GM12872 (cell line): ENCODE results near the gene DHRS13.

Experiments
- CTCF ChIP-seq: IDR thresholded peaks from 3 replicates; pipeline ENCODE4 v1.5.1; 2011; ENCODE audit warnings: low read depth, mild to moderate bottlenecking, low read length, moderate library complexity; ENCODE audit not compliant: insufficient read depth

The DHRS13 gene

GRCh38 chr17:28861393-28862203 lies 41.3 kb downstream of the DHRS13 start:
- TF ChIP-seq CTCF: no peak

- no peak for TF ChIP-seq CTCF
These were observed 42.5 kb downstream of the DHRS13 start for GRCh38 chr17:28860363-28860808.

GRCh38 chr17:28858801-28859355 lies 44.0 kb downstream of the DHRS13 start:
- TF ChIP-seq CTCF: no peak

GRCh38 chr17:28857905-28858800 lies 44.7 kb downstream of the DHRS13 start:
- TF ChIP-seq CTCF: no peak

- TF ChIP-seq CTCF: no peak
These were observed 46.8 kb downstream of the DHRS13 start for GRCh38 chr17:28856028-28856574.

- no peak for TF ChIP-seq CTCF
These were observed 47.6 kb downstream of the DHRS13 start for GRCh38 chr17:28855336-28855679.
